Effector memory CD8-positive, alpha-beta T cell (primary cell): Measurements from ENCODE around the gene REG1B.
"Not testable (repeated sequence)": the region's sequence is repeated elsewhere in the genome, so short reads cannot be mapped to it uniquely, and the experiment has no call there.

Source experiments
- ATAC-seq: fragments of 150-1000 bp; cut with Tn5 transposase; replicated peaks from 2 replicates; pipeline ENCODE4 v1.10.0; 2021; ENCODE audit warnings: mild to moderate bottlenecking, moderate library complexity
- DNase-seq, 3 experiments: peaks; one replicate each; pipeline ENCODE4 v3.0.0; 2021
- H3K27ac Mint-ChIP-seq, 2 donors: one replicate each; pipeline ENCODE4 v1.8.0; 2022; ENCODE audit warnings: mild to moderate bottlenecking in 2 of 2, mixed read lengths in 2 of 2, moderate library complexity in 2 of 2
- H3K27me3 Mint-ChIP-seq, 2 donors: one replicate each; pipeline ENCODE4 v1.8.0; 2022; ENCODE audit warnings: mixed read lengths in 2 of 2
- H3K36me3 Mint-ChIP-seq: one replicate; pipeline ENCODE4 v1.8.0; 2022; ENCODE audit warnings: mild to moderate bottlenecking, moderate library complexity, mixed read lengths; ENCODE audit not compliant: insufficient read depth
- H3K4me1 Mint-ChIP-seq, 2 donors: one replicate each; pipeline ENCODE4 v1.8.0; 2022; ENCODE audit warnings: low read depth in 2 of 2, mixed read lengths in 2 of 2
- H3K4me3 Mint-ChIP-seq, 2 donors: one replicate each; pipeline ENCODE4 v1.8.0; 2022; ENCODE audit warnings: mild to moderate bottlenecking in 2 of 2, mixed read lengths in 2 of 2, moderate library complexity in 2 of 2
- H3K9me3 Mint-ChIP-seq, 2 donors: one replicate each; pipeline ENCODE4 v1.8.0; 2022; ENCODE audit warnings: mixed read lengths in 2 of 2

REG1B gene

DNA sequence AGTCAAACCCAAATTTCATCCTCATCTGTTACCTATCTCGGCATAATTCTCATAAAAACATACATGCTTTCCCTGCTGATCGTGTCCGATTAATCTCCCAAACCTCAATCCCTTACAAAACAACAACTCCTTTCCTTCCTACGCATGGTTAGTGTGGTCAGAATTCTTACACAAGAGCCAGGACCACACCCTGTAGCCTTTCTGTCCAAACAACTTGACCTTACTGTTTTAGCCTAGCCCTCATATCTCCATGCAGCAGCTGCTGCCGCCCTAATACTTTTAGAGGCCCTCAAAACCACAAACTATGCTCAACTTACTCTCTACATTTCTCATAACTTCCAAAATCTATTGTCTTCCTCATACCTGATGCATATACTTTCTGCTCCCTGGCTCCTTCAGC lies 33.0 kb downstream of the REG1B start:
- peaks cover 13 to 30% of the 10 kb centered on the region in 2 donors for H3K9me3 Mint-ChIP-seq
- not testable (repeated sequence) for DNase-seq, H3K36me3 Mint-ChIP-seq, H3K27ac Mint-ChIP-seq, H3K4me3 Mint-ChIP-seq, H3K27me3 Mint-ChIP-seq, ATAC-seq, H3K4me1 Mint-ChIP-seq

DNA sequence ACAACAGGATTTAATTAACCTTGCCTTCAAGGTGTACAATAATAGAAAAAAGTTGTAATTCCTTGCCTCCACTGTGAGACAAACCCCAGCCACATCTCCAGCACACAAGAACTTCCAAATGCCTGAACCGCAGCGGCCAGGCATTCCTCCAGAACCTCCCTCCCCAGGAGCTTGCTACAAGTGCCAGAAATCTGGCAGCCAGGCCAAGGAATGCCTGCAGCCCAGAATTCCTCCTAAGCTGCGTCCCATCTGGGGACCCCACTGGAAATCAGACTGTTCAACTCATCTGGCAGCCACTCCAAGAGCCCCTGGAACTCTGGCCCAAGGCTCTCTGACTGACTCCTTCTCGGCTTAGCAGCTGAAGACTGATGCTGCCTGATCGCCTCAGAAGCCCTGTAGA lies 34.3 kb downstream of the REG1B start:
- H3K4me1 Mint-ChIP-seq, DNase-seq, H3K27ac Mint-ChIP-seq, H3K4me3 Mint-ChIP-seq, ATAC-seq, H3K27me3 Mint-ChIP-seq, H3K36me3 Mint-ChIP-seq: not testable (repeated sequence)
- H3K9me3 Mint-ChIP-seq, result peaks cover 15 to 28% of the 10 kb centered on the region in 2 donors

DNA sequence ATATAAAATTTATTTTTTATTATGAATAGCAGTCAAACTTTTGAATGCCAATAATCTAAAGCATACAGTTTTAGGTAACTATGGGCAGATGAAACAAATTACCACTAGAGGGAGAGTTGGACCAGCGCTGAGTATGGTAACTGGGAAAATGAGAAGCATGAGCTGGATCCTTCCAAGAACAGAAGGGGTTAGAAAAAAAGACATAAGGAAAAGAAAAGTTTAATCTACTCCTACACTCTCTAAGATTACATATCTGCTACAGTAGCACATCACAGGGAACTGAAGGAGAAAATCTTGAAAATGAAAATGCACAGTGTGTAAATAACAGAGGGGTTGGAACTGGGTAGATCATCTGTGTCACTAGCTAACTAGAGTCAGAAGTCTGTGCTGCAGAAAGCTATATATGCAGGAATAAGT lies 46.8 kb downstream of the REG1B start:
- no peak for DNase-seq
- Mint-ChIP-seq H3K27ac (no peak overlapping the region), H3K4me3 (no peak overlapping the region), H3K27me3 (no peaks in the 10 kb centered on the region), H3K4me1 (no peaks in the 10 kb centered on the region), H3K9me3 (peaks cover 3 to 14% of the 10 kb centered on the region in 2 donors), H3K36me3 (no peaks in the 10 kb centered on the region)
- ATAC-seq, result no peak

DNA sequence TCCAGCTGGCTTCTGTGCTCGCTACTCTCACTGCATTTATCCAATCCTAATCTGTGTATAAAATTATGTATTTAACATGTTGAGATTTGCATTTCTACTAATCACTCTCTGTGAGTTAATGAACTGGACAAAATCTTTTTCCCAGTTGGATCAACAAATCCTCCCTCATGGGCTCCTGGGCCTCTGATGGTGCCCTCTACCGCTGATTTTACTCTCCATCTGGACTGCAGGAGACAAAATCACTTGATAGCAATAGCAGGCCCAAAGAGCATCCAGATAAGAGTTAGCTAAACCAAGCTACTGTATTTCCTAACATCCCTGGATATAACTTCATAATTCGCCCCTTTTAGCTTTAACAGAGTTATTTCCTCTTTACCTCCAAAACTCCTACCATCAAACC lies 47.8 kb downstream of the REG1B start:
- no peak overlapping the region for H3K27ac Mint-ChIP-seq
- no peaks in the 10 kb centered on the region for H3K4me1 Mint-ChIP-seq
- H3K4me3 Mint-ChIP-seq, result no peak overlapping the region
- no peak for ATAC-seq
- no peak for DNase-seq
- H3K27me3 Mint-ChIP-seq, result no peaks in the 10 kb centered on the region
- peaks cover 1 to 14% of the 10 kb centered on the region in 2 donors for H3K9me3 Mint-ChIP-seq
- H3K36me3 Mint-ChIP-seq, result no peaks in the 10 kb centered on the region
